ENCODE measurements around the gene PNPLA3.

PNPLA3 gene, protein sequence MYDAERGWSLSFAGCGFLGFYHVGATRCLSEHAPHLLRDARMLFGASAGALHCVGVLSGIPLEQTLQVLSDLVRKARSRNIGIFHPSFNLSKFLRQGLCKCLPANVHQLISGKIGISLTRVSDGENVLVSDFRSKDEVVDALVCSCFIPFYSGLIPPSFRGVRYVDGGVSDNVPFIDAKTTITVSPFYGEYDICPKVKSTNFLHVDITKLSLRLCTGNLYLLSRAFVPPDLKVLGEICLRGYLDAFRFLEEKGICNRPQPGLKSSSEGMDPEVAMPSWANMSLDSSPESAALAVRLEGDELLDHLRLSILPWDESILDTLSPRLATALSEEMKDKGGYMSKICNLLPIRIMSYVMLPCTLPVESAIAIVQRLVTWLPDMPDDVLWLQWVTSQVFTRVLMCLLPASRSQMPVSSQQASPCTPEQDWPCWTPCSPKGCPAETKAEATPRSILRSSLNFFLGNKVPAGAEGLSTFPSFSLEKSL

DNA sequence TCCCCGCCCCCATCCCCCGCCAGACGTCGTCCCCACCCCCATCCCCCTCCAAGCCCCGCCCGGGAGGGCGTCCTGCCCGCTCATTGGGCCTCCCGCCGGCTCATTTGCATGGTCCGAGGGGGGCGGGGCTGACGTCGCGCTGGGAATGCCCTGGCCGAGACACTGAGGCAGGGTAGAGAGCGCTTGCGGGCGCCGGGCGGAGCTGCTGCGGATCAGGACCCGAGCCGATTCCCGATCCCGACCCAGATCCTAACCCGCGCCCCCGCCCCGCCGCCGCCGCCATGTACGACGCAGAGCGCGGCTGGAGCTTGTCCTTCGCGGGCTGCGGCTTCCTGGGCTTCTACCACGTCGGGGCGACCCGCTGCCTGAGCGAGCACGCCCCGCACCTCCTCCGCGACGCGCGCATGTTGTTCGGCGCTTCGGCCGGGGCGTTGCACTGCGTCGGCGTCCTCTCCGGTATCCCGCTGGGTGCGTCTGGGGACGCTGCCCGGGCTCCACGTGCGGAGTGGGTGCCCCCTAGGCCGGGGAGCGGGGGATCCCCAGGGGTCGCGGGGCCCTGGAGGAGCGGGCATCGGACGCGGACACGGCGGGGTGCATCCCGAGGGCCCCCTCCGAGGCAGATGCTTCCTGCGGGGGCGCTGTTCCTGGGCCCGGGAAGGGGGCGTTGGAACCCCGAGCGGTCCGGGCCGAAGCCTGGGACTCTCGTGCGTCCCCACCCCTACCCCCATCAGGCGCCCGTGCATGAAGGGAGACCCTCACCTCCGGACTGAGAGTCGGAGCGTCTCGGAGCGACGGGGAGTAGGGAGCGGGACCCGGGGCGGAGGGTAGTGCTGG lies at the start of gene PNPLA3:
Gene PNPLA3 (plus strand): TSS at position 175 of the 834 bp plus-strand sequence. CDS start 107 bp downstream, at position 282.
- DNase-seq (ENCODE audit: low spot score), result peak; percentile 65

DNA sequence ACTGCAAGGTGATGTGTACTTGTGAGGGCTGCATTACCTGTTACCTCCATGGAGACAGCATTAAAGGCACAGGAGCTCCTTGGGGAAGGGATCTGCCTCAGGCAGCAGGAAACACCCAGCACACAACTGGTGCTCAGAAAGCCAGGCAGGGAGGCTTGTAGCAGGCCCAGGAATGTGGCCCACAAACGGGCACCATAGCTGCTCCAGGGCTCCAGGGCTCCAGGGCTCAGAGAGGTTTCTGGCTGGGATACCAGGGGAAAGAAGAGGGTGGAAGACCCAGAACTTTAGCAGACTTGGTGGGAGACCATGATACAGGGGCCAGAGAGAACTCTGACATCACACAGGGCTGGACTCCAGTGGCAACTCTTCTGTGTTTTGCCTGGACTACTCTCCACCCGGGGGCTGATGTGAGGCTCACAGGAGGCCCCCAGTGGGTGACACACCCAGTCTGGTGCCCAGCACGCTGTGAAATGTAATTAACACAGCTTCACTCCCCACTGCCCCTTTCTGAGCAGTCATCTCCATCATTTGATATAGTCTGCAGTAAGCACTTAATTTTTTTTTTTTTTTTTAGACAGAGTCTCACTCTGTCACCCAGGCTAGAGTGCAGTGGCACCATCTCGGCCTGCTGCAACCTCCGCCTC lies 46.6 kb upstream of the PNPLA3 start:
- no peak for DNase-seq (ENCODE audit: low spot score)

DNA sequence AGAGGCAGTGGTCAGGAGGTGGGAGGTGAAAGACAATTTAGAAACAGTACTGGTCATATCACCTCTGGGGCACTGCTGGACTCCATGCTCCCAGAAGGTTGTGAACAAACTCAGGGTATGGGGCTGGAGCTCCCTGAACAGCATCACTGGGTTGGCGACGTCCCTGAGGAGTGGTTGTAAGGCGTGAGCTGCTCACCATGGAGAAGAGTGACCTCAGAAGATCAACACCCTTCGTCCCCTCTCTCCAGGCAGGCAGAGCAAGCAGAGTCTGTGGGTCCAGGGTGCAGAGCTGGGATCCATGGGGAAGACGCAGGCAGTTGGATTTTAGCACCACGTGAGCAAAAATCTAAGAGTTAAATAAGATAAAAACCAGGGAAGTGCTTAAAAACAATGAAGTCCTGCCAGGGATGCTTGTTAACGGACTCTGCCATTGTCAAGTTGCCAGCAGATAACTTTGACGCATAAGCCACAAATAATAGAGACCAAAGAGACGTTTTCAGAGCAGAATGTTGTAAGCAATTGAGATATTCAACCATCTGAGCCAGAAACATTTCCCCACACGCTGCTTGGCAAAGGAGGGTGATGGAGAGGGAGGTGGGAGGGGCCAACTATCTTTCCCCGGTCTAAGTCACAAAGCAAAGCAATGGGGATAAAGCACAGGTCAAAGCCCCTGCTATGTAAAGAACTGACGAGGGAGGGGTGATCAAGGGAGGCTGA lies 45.4 kb upstream of the PNPLA3 start:
- no peak for DNase-seq (ENCODE audit: low spot score)

DNA sequence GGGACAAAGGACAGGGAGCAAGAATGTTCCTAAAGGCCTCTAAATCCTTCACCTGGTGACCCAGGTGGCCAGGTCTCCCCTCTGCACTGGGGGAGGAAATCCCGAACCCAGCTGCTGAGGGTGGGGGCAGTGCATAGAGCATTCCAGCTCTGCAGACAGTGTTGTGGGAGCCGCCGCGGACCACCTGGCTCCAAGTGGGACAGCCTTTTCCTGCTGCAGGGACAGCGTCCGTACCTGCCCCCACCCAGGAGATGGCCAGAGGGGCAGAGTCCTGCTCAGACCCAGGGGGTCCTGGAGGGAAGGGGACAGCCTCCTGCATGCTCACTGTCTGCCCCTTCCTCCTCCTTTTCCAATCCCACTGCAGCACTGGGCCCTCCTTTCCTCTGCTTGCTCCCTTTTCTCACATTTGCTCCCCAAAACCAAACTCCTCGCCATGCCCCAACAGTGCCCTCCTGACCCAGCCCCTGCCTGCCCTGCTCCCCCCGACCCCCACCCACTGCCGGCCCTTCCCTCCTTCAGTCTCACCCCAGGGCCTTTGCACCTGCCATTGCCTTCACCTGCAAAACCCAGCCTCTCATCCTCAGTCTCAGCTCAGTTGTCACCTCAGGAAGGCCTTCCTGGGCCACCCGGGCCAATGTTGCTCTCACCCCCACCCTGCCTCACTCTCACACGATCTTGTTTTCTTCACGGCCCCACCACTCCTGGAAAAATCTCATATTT lies 44.6 kb upstream of the PNPLA3 start:
- DNase-seq (ENCODE audit: low spot score), result no peak

DNA sequence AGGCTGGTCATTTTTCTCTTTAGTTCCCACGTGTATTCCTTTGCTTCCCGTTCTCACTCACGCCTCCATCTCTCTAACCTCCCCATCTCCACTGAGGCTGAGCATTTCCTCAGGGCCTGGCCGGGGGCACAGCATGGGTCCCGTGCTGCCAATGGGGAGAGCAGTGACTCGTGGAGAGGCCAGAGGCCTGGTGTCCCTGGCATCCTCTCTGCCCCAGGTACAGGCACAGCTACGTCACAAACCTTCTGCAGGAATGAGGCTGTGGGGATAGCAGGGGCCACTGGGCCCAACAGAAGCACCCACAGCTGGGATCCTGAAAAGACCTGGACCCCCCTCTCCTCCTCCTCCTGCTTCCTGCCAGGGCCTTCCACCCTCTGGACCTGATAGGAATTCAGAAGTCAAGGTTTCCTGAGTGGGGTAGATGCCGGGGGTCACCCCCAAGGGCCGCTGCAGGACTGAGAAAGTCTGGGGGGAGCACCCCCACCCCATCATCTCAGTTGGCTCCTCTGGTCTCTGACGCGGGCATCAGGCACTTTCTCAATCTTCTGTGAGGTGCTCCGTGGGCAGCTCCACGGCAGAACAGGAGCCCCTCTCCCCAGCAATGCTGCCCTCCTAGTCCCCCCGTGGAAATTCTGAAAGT lies 43.6 kb upstream of the PNPLA3 start:
- DNase-seq (ENCODE audit: low spot score), result no peak

DNA sequence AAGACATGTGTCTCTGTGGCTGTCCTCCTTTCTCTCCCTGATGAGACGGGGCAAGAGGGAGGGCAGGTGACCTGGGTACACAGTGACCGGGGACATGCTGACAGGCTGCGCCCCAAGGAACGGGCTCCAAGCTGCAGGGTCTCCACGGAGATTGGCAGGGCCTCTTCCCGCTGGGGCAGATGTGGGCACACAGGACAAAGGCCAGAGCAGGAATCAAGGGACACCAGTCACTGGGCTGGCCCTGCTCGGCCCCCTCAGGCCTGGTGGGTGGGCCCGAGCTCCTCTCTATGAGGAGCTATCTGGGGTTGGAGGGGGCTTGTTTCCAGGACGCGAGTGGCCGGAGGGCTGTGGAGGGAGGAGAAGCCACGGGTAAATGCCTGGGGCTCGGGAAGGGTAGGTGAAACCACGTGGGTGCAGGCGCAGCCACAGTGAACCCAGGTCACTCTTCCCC lies 43.0 kb upstream of the PNPLA3 start:
- DNase-seq (ENCODE audit: low spot score), result no peak

DNA sequence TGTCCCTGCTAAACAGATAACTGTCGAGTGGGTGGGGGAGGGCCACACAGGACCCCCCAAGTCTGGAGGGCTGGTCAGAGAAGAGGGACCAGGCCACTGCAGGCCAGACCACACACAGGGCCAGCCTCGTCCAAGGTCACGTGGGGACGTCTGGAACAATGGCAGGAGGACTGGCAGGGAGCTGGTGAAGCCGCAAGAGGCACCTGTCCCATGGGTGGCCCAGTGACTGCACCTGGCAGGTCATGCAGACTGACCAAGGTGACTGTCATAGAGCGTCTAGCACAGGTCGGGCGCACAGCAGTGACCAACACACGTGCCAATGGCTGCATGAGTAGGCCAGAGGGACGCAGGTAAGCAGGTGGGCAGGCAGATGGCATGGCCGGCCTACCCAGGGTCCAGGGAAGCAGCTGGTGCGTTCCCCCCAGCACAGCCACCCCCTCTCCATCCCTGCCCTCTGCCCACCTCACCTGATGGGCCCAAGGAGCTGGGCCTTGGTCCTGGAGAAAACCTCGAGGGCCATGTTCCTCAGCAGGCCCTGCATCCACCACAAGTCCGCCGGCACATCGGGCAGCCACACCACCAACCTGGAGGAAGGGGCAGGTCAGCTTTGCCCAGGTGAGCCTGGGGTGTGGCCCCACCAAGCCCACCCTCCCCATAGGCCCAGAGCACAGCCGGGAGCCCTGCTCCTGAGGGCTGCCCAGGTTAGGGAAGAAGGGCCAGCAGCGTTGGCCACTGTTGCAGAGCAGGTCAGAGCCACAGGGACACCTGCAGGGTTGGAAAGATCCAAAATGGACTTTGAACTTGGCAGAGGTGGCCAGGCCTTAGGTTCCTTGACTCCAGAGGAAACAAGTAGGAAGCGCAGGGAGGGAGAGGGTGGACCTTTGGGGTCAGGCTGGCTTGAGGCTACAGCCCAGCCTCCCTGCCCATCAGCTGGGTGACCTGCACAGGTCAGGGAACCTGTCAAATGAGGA lies 42.2 kb upstream of the PNPLA3 start:
- DNase-seq (ENCODE audit: low spot score), result no peak

DNA sequence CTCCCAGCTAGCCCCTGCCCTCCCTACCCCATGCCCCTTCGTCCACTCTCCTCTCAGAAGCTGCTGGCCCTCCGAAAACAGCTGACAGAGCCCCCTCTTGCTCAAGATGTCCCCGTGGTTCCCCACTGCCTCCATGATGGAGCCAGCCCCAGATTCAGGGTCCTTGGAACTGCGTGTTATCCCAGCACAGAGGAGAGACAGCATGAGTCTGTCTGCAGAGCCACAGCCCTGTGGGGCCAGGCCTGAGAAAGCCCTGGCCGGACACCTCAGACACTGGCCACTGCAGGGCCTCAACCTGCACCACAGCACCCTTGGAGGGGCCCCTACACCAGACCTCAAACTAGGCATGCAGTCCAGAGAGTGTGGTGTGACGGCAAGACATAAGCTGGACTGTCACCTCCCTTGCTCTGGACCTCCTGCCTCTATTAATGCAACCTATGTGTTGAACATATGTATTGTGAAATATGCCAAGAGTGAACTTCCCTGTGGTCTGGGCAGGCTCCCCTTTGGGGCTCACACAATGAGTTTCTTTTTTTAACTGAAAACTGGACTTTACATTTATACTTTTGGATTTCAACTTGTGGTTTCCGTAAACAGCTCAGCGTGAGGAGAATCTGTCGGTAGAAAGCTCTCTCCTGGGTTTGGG lies 41.4 kb upstream of the PNPLA3 start:
- no peak for DNase-seq (ENCODE audit: low spot score)

DNA sequence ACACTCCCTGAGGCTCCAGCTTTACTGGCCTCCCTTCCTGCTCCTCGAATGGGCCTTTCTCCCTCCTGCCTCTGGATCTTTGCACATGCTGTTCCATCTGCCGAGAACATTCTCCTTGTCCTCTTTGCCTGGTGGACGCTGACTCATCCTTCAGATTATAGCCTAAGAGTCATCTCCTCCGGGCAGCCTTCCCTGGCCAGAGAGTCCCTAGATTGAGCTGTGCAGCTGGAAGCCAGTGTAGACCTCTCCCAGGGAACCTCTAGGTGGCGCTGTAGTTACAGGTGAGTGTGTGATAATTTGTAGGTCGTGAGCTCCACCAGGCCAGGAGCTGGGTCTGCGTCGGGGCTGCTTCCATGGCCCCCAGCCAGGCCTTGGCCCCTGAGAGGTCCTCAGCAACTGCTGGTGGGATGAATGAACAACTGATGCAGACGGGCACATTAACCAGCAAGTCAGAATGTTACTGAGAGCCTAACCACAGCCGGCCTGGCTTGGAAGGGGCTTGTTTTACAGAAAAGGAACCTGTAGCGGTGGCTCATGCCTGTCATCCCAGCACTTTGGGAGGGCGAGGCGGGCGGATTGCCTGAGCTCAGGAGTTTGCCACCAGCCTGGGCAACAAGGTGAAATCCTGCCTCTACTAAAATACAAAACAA lies 40.5 kb upstream of the PNPLA3 start:
- DNase-seq (ENCODE audit: low spot score), result peak; percentile 66

DNA sequence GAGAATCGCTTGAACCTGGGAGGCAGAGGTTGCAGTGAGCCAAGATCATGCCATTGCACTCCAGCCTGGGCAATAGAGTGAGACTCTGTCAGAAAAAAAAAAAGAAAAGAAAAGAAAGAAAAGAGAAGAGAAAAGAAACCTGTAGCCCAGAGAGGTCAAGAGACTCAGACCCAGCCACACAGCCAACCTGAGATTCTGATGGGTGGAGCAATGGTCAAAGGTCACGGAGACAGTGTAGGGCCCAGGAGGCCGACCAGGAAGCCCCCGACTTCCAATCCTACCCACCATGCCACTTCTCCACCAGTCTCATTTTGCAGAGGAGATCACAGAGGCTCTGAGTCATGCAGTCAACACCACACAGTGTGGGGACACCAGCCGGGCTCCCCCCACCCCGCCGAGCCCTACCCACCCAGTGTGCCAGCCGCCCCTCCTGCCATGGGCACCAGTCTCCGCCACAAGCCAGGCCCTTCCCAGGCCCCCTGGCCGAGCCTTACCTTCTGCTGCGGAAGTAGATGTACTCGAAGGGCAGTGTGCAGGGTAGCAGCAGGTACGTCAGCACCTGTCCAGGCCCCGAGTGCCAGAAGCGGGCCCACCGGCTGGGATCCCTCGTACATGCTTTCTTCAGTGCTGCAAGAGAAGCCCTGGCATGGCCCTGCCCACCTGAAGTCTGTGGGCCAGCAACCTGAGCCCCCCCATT lies 39.7 kb upstream of the PNPLA3 start:
- no peak for DNase-seq (ENCODE audit: low spot score)

DNA sequence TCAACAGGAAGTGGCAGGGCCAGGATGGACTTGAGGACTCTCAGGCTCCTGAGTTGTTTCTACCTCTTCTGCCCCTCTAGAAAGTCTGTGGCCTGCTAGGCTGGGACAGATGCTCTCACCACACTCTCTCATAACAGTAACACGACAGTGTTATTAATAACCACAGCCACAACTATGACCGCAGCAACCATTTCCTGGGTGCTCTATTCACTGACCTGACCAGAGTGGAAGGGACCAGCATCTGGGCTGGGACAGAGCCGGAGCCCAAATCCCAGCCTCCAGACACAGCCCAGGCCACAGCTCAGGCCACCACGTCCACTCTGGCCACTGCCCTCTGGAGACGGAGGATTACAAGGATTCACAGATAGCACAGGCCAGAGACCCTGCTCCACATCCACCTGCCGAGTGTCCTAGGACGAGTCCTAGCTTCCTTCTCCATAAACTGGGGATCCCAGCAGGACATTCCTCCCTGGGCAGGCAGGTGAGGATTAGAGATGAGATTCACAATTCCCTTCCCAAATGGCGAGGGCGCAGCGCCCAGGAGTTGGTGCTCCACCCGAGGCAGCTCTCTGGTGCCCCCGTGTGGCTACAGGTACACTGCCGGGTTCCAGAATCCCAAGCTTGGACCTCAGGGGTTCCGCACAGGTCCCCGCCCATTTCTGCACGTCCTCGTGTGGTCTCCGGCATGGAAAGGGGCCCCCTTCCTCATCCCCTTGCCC lies 38.8 kb upstream of the PNPLA3 start:
- peak; percentile 60 for DNase-seq (ENCODE audit: low spot score)

DNA sequence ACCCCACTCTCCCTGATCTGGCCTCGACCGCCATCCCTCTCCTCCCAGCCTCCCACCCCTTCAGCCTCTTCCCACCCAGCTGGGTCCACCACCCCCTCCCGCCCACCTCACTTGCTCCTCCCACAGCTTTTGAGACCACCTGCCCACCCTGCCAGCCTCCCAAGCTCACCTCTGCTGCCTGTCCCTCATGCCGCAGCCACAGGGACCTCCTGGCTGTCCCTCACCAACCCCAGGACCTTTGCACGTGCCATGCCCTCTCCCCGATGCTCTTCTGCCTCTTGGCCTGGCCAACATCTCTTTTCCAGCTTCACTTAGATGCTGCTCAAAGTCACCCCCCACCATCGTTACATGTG lies 38.3 kb upstream of the PNPLA3 start:
- DNase-seq (ENCODE audit: low spot score), result no peak

DNA sequence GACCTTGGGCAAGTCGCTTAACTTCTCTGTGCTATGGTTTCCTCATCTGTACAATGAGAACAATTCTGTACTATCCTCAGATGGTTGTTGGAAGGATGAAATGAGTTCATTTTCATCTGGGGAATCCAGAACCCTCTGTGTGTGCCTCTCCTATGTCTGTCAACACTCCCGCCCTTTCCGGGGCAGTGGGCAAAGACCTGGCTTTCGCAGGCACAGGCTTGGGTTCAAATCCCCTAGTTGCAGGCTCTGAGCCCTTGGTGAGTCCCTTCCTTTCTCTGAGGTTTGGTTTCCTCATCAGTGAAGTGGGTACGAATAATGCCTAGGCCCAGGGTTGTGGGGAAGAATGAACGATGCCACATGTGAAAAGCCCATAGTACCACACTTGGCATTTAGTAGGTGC lies 37.8 kb upstream of the PNPLA3 start:
- DNase-seq (ENCODE audit: low spot score), result no peak

DNA sequence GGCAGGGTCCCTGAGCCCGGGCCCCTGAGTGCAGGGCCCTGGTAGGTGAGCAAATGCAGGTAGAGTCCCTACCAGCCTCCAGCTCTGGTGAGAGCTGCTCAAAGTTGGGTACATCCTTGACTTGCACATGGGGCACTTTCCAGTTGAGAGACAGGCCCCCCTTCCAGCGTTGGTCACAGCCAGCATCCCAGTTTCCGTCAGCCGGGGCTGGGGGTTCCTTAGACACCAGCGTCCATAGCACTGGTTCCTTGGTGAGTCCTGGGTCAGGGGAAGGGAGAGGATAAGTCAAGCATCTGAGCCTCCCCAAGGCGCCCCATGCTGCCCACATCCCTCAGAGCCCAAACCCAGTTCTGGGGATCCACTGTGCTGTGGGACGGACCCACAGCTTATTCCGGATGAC lies 37.4 kb upstream of the PNPLA3 start:
- DNase-seq (ENCODE audit: low spot score), result no peak

DNA sequence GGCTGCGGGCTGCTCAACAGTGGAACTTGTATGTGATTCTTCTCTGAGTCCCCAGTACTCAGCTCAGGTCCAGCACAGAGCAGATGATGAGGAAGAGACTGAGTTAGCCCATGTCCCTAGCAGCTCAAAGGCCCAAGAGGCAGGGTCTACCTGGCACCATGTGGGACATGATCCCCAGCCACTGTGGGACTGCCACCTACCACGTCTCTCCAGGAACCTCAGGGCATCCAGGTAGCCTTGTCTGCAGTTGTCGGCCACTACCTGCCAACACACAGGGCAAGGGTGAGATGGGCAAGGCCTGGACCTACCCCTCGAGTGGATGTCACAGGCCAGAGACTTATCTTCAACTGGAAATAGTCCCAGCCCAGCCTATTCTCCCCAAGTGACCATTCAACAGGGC lies 36.2 kb upstream of the PNPLA3 start:
- DNase-seq (ENCODE audit: low spot score), result no peak

DNA sequence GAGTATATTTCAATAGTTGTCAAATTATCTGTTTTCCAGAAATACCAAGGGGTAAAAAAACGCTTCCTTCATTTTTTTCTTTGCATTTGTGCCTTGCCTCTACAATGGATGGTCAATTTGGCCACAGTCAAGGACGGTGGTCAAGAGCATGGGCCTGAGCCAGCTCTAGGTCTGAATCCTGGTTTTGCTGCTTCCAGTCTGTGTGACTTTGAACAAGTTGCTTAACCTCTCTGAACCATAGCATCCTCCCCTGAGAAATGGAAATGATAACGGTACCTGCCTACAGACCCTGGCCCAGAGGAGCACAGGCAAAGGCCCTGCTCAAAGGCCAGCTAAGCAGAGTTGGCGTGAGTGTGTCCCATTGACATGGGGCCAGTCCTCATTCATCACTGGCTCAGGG lies 34.9 kb upstream of the PNPLA3 start:
- no peak for DNase-seq (ENCODE audit: low spot score)

DNA sequence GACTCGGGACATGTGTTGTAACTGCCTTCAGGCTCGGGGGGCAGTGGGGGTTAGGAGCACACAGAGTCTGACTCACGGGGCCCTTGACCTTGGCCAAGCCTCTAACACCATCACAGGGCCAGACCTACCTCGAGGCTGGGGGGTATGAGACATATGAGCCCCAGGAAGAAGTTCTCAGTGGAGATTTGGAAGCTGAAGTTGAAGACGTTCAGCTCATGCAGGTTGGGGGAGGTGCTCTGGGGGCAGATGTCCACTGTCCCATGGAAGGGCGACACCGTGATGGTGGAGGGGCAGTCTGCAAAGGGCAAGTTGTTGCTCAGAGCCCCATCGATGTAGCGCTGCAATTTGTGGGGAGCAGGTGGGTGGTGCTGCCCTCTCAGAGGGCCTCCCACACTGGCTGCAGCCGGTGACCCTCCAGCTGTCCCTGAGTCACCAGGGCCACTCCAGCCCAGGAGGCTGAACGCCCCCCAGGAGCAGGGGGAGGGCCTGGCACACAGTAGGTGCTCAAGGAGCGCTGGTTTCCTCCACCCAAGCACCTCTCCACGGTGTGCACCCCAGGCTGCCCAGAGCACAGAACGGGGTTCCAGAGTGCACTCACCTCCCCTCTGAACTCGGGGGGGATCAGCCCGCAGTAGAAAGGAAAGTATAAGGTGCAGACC lies 34.3 kb upstream of the PNPLA3 start:
- DNase-seq (ENCODE audit: low spot score), result no peak

All from activated CD4-positive, alpha-beta T cell treated with anti-CD3 and anti-CD28 coated beads, Interleukin-2, Interleukin-4, amounts not matched to agents 100 ng/mL and 50 ng/mL, durations not matched to agents 16 hours and 8 hours (primary cell).